Fibroblast of pulmonary artery (primary cell): ENCODE results near the gene LRP1B.

Source experiments
- DNase-seq: peaks from one replicate; pipeline ENCODE4 v3.0.0-alpha.2; 2010; ENCODE audit warnings: low read depth
- H3K4me3 ChIP-seq: replicated peaks from 2 replicates; pipeline ENCODE4 v1.5.1; 2011; ENCODE audit warnings: low read depth, mild to moderate bottlenecking, control low read depth, low read length, moderate library complexity
- TF ChIP-seq, protein P1 (sequence below): IDR thresholded peaks from 2 replicates; pipeline ENCODE4 v1.5.1; 2011; ENCODE audit warnings: mild to moderate bottlenecking, control low read depth, low read length, inconsistent platforms; ENCODE audit errors: missing control alignments

LRP1B gene

DNA sequence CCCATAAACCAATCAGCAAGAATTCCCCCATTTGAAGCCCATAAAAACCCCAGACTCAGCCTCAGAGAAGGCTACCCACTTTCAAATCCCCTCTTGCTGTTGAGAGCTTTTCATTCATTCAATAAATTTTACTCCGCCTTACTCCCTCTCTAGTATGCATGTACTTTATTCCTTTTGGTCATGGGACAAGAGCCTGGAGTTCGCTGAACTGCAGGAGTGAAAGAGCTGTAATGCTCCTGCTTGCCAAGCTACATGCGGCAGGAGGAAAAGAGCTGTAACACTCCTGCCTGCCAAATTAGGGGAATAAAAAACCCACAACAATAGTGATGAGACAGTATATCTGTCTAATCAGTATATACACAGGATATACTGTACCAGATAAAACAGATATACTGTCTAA lies 1261.7 kb downstream of the LRP1B start:
- no peak overlapping the region for H3K4me3 ChIP-seq
- TF ChIP-seq, protein P1, sequence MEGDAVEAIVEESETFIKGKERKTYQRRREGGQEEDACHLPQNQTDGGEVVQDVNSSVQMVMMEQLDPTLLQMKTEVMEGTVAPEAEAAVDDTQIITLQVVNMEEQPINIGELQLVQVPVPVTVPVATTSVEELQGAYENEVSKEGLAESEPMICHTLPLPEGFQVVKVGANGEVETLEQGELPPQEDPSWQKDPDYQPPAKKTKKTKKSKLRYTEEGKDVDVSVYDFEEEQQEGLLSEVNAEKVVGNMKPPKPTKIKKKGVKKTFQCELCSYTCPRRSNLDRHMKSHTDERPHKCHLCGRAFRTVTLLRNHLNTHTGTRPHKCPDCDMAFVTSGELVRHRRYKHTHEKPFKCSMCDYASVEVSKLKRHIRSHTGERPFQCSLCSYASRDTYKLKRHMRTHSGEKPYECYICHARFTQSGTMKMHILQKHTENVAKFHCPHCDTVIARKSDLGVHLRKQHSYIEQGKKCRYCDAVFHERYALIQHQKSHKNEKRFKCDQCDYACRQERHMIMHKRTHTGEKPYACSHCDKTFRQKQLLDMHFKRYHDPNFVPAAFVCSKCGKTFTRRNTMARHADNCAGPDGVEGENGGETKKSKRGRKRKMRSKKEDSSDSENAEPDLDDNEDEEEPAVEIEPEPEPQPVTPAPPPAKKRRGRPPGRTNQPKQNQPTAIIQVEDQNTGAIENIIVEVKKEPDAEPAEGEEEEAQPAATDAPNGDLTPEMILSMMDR: no peak
- no peak for DNase-seq

- no peak for DNase-seq
- TF ChIP-seq, protein P1: no peak
- no peak overlapping the region for H3K4me3 ChIP-seq
These were observed 1265.0 kb downstream of the LRP1B start for GRCh38 chr2:140865837-140866236.

- DNase-seq: peak; percentile 90
- TF ChIP-seq, protein P1: peak; percentile 72
- no peak overlapping the region for H3K4me3 ChIP-seq
These were observed 1267.1 kb downstream of the LRP1B start for GRCh38 chr2:140863713-140864112.

- no peak overlapping the region for H3K4me3 ChIP-seq
- no peak for DNase-seq
- TF ChIP-seq, protein P1: no peak
These were observed 1268.6 kb downstream of the LRP1B start for GRCh38 chr2:140862181-140862580.

DNA sequence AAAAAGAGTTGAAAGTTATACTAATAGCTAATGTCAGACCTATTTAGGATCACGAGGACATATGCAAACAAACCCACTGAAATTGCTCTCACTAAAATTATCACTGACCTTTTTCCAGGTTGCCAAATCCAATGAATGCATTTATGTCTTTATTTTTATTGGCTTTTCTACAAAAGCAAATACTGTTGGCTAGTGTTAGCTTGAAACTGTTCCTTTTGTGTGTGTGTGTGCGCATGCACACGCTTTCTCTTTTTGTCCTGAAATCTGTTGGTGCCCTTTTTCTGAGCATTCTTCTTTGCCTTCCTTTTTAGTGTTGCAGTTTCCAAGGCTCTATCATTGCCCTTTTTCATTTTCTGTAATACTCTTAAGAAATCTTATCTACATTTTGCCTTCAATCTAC lies 1269.2 kb downstream of the LRP1B start:
- no peak for DNase-seq

GRCh38 chr2:140855471-140855870 lies 1275.3 kb downstream of the LRP1B start:
- no peak overlapping the region for H3K4me3 ChIP-seq
- no peak for DNase-seq
- TF ChIP-seq, protein P1: no peak

More for the DNA sequence above, 1269.2 kb downstream of the LRP1B start:
- TF ChIP-seq, protein P1: no peak
- H3K4me3 ChIP-seq: no peak overlapping the region

DNA sequence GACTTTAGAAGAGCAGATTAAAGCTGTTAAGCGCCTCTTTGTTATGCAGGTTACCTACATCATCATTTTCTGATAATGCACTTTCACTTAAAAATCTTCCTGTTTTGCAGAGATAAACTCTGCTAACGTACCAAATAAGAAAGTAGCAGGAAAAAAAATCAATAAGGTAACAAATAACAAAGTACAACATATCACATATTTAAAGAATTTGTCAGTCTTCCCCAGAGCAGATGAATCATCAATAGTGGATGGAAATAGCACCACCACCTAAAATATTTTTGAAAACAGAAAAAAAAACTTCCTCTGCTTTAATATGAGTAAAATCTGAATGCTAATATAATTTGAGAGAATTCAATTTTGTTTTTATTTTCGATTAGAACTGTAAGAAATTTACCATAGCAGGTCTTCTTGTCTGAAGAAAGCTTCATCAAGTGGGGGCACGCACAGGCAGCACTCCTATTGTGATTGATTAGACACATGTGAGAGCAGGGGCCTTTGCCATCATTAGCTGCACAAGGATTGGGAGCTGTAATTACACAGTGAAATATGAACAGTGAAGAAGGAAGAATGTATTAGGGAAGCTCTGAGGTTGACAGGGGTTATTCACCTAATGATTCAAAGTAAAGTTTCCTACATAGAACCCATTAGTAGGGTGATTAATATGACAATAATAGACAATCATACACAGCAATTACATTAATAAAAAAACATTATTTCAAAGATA lies 1279.4 kb downstream of the LRP1B start:
- TF ChIP-seq, protein P1: no peak
- H3K4me3 ChIP-seq: no peak overlapping the region
- no peak for DNase-seq
